Body of pancreas (tissue), 4 donors: ENCODE data around the gene VPS72.

Experiments used
- CTCF ChIP-seq, 7 experiments: fragments of 450-650 bp in 4 of 7; fragments of 200-600 bp in 3 of 7; sonication (generic) in 3 of 7; IDR thresholded peaks; one replicate each; pipeline ENCODE4 v1.5.1; 2016 to 2019; ENCODE audit warnings: antibody characterized with exemption in 7 of 7
- POLR2A ChIP-seq, 3 donors: fragments of 450-650 bp; IDR thresholded peaks; one replicate each; pipeline ENCODE4 v1.6.1; 2016; ENCODE audit warnings: antibody characterized with exemption in 3 of 3, mild to moderate bottlenecking in 2 of 3

GRCh38 chr1:151210830-151211229 lies 20.8 kb upstream of the VPS72 start:
- TF ChIP-seq POLR2A (IDR thresholded peaks at IDR 0.05): no peak
- no peak for TF ChIP-seq CTCF (IDR thresholded peaks at IDR 0.05)
